Measurements from ENCODE around the gene SYT6.

DNA sequence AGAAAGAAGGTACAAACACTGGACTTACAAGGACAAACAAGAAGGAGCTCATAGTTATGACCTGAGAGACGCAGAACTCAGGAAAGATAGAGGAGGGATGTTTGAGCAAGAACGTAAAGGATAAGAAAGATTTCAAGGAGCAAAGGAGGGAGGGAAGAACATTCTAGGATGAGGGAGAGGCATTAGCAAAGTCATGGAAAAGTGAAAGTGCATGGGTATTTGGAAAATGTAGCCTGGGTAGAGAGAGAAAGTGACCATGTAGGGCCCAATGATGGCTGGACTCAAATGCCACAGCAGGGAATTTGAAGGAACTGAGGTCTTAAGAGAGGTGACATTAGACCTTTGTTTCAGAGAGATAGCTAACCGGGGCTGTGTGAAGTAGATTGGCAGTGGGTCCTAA lies 76.5 kb downstream of the SYT6 start:
- TF ChIP-seq, protein P1, sequence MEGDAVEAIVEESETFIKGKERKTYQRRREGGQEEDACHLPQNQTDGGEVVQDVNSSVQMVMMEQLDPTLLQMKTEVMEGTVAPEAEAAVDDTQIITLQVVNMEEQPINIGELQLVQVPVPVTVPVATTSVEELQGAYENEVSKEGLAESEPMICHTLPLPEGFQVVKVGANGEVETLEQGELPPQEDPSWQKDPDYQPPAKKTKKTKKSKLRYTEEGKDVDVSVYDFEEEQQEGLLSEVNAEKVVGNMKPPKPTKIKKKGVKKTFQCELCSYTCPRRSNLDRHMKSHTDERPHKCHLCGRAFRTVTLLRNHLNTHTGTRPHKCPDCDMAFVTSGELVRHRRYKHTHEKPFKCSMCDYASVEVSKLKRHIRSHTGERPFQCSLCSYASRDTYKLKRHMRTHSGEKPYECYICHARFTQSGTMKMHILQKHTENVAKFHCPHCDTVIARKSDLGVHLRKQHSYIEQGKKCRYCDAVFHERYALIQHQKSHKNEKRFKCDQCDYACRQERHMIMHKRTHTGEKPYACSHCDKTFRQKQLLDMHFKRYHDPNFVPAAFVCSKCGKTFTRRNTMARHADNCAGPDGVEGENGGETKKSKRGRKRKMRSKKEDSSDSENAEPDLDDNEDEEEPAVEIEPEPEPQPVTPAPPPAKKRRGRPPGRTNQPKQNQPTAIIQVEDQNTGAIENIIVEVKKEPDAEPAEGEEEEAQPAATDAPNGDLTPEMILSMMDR (IDR thresholded peaks at IDR 0.05): no peak
- TF ChIP-seq POLR2A (IDR thresholded peaks at IDR 0.05): no peak

Data from uterus (tissue), 2 donors.